B cell (primary cell): ENCODE results near the gene HSPA12B. TPM values are rescaled to one million over a fixed set of nuclear protein-coding genes. Genes with fewer than 3 reads are reported as not detected.

Source experiments
- ATAC-seq: fragments of 200-7000 bp; cut with Tn5 transposase; one replicate; pipeline ENCODE4 v1.10.0; 2021; ENCODE audit warnings: low read depth, mild to moderate bottlenecking, moderate number of reproducible peaks, moderate library complexity
- CTCF ChIA-PET: fragments of 350-600 bp; sonication (Branson Sonifier 250); formaldehyde crosslinking; loops from one replicate; lab custom pipeline; 2021; ENCODE audit warnings: antibody characterized with exemption, inconsistent platforms; lab: Charles Lee
- POLR2A ChIA-PET: fragments of 350-600 bp; sonication (Branson Sonifier 250); formaldehyde crosslinking; loops from one replicate; lab custom pipeline; 2021; ENCODE audit warnings: antibody characterized with exemption; lab: Charles Lee
- DNase-seq: peaks from one replicate; pipeline ENCODE4 v3.0.0; 2013
- H2AFZ ChIP-seq: 2 replicates; pipeline ENCODE4 v1.6.1; 2012; ENCODE audit warnings: mild to moderate bottlenecking, low read depth, low read length; ENCODE audit not compliant: insufficient read depth, poor library complexity, severe bottlenecking
- H3K27ac ChIP-seq, 2 donors: 1 replicate in 1 of 2; 2 replicates in 1 of 2; pipeline ENCODE4 v1.5.1; 2012 to 2013; ENCODE audit warnings: low read length in 2 of 2, mild to moderate bottlenecking in 2 of 2, moderate library complexity in 1 of 2
- H3K27me3 ChIP-seq, 4 experiments: fragments of 200-600 bp in 1 of 4; sonication (generic) in 1 of 4; replicated peaks in 1 of 4; 1 replicate in 2 of 4; 2 replicates in 2 of 4; pipeline versions ENCODE4 v1.6.1 to v1.7.0; 2013 to 2016; ENCODE audit warnings: low read length in 3 of 4, mild to moderate bottlenecking in 2 of 4, mixed read lengths in 1 of 4, moderate library complexity in 1 of 4; ENCODE audit not compliant: insufficient read depth in 4 of 4, control insufficient read depth in 3 of 4; ENCODE audit errors: control extremely low read depth in 1 of 4
- H3K36me3 ChIP-seq, 2 experiments: replicated peaks in 1 of 2; 1 replicate in 1 of 2; 2 replicates in 1 of 2; pipeline versions ENCODE4 v1.6.1 to v1.7.1; 2013; ENCODE audit warnings: low read length in 1 of 2; ENCODE audit not compliant: insufficient read depth in 2 of 2, control insufficient read depth in 1 of 2; ENCODE audit errors: control extremely low read depth in 1 of 2, extremely low read depth in 1 of 2
- H3K4me1 ChIP-seq, 2 donors: fragments of 200-600 bp in 1 of 2; sonication (generic) in 1 of 2; 1 replicate in 1 of 2; 2 replicates in 1 of 2; pipeline versions ENCODE4 v1.5.1 to v1.6.1; 2013 to 2017; ENCODE audit warnings: low read length in 2 of 2; ENCODE audit not compliant: control insufficient read depth in 2 of 2, insufficient read depth in 2 of 2
- H3K4me2 ChIP-seq: replicated peaks from 2 replicates; pipeline ENCODE3; 2012; ENCODE audit warnings: mild to moderate bottlenecking, low read depth, low read length; ENCODE audit not compliant: poor library complexity, severe bottlenecking
- H3K4me3 ChIP-seq, 5 experiments: fragments of 200-600 bp in 1 of 5; sonication (generic) in 1 of 5; 1 replicate in 3 of 5; 2 replicates in 2 of 5; pipeline versions ENCODE4 v1.5.1 to v1.7.0; 2011 to 2016; ENCODE audit warnings: low read length in 4 of 5, mild to moderate bottlenecking in 4 of 5, low read depth in 2 of 5, control low read depth in 1 of 5, moderate library complexity in 1 of 5; ENCODE audit not compliant: insufficient read depth in 1 of 5; ENCODE audit errors: control extremely low read depth in 1 of 5, extremely low read depth in 1 of 5
- H3K79me2 ChIP-seq: fragments of 200-600 bp; sonication (generic); one replicate; pipeline ENCODE4 v1.6.0; 2016; ENCODE audit warnings: low read length; ENCODE audit not compliant: control insufficient read depth, insufficient read depth
- H3K9ac ChIP-seq: fragments of 200-600 bp; sonication (generic); 2 replicates; pipeline ENCODE4 v1.6.1; 2017; ENCODE audit warnings: mild to moderate bottlenecking, low read length, moderate library complexity
- H3K9me3 ChIP-seq, 3 donors: one replicate each; pipeline versions ENCODE4 v1.6.1 to v1.7.1; 2013; ENCODE audit warnings: low read length in 2 of 3; ENCODE audit not compliant: control insufficient read depth in 2 of 3, insufficient read depth in 1 of 3; ENCODE audit errors: control extremely low read depth in 1 of 3
- H4K20me1 ChIP-seq: 2 replicates; pipeline ENCODE4 v1.6.0; 2012; ENCODE audit warnings: mild to moderate bottlenecking, low read length; ENCODE audit not compliant: insufficient read depth, control insufficient read depth, poor library complexity, severe bottlenecking
- H3K27ac Mint-ChIP-seq: one replicate; pipeline ENCODE4 v1.8.0; 2021; ENCODE audit warnings: mixed read lengths
- H3K27me3 Mint-ChIP-seq: one replicate; pipeline ENCODE4 v1.8.0; 2021; ENCODE audit warnings: mixed read lengths
- H3K4me1 Mint-ChIP-seq: one replicate; pipeline ENCODE4 v1.8.0; 2021; ENCODE audit warnings: mixed read lengths
- H3K4me3 Mint-ChIP-seq: one replicate; pipeline ENCODE4 v1.8.0; 2021; ENCODE audit warnings: mixed read lengths
- H3K9me3 Mint-ChIP-seq: one replicate; pipeline ENCODE4 v1.8.0; 2022; ENCODE audit warnings: mixed read lengths; ENCODE audit not compliant: insufficient read depth
- CTCF ChIP-seq: fragments of 200-600 bp; IDR thresholded peaks from one replicate; pipeline ENCODE4 v1.8.0; 2022; ENCODE audit warnings: antibody characterized with exemption, mild to moderate bottlenecking
- EZH2 ChIP-seq: IDR thresholded peaks from 2 replicates; pipeline ENCODE4 v1.6.1; 2012; ENCODE audit warnings: borderline replicate concordance, low read depth, mild to moderate bottlenecking, moderate library complexity, low read length; ENCODE audit not compliant: insufficient read depth, poor library complexity, severe bottlenecking
- WGBS: methylation state at CpG from one replicate; pipeline ENCODE4 v1.1.5; 2013; ENCODE audit warnings: missing lambda C conversion rate; ENCODE audit not compliant: insufficient coverage; 5-methylcytosine and 5-hydroxymethylcytosine counted together
- intact Hi-C: fragments of 100-400 bp; cut with micrococcal nuclease; formaldehyde crosslinking; loops from one replicate; pipeline ENCODE4 v1.10.0; 2022
- polyA plus RNA-seq: library from polyadenylated mRNA; depleted of rRNA; stranded (reverse); fragments of >200 nt; gene quantifications from 2 replicates; pipeline ENCODE4 v1.2.3, GENCODE V29; 2012
- total RNA-seq, 2 donors: library from RNA; stranded (reverse); fragments of 120-200 nt in 1 of 2; gene quantifications; 1 replicate in 1 of 2; 2 replicates in 1 of 2; pipeline versions ENCODE4 v1.2.3 to v1.2.4, GENCODE V29; 2013 to 2022

HSPA12B gene
- total and polyA plus RNA-seq, 2 donors (not counting 1 experiment from before 2014, with no cell fraction given): not detected

DNA sequence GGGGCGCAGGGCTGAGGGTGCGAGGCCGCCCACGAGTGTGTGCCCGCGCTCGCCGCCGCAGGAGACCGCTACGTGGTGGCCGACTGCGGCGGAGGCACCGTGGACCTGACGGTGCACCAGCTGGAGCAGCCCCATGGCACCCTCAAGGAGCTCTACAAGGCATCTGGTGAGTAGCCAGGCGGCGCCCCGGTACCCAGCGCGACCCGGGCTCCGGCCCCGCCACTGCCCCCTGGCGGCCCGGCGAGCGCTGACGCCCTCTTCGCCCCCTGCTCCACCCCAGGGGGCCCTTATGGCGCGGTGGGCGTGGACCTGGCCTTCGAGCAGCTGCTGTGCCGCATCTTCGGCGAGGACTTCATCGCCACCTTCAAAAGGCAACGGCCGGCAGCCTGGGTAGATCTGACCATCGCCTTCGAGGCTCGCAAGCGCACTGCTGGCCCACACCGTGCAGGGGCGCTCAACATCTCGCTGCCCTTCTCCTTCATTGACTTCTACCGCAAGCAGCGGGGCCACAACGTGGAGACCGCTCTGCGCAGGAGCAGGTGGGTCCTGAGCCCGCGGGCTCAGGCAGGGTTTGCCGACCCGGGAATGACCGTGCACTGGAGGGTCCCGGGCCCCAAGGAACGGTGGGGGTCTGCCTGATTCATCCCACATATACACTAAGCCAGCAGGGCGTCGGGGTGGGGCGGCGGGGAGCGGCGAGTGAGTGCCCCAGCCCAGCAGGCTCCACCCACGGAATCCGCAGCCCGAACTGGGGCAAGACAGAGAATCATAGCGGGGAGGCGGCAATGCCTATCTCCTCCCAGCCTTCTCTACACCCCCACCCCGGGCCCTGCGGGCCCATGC, 17.4 kb downstream of the HSPA12B start:
- H3K79me2 ChIP-seq: peaks cover 3% of the 10 kb centered on the region

More for the DNA sequence above, 17.4 kb downstream of the HSPA12B start:
- no peak for ATAC-seq
- Histone ChIP-seq H3K4me1 (peaks cover 0 to 19% of the 10 kb centered on the region in 2 donors), H4K20me1 (no peaks in the 10 kb centered on the region), H2AFZ (no peak overlapping the region), H3K9me3 (peaks cover 0 to 10% (median 0%) of the 10 kb centered on the region in 3 donors), H3K4me2 (no peak overlapping the region), H3K27ac (no peak overlapping the region), H3K9ac (no peak overlapping the region), H3K27me3 (peaks cover 0 to 13% (median 2%) of the 10 kb centered on the region in 4 experiments), H3K4me3 (no peak overlapping the region), H3K36me3 (no peaks in the 10 kb centered on the region)
- ChIA-PET CTCF (interaction anchor here (1.7 kb wide), 1 partner anchor 19 kb away, joined by 5 read pairs; no protein-coding TSS in a partner anchor), POLR2A (no interaction called here)
- intact Hi-C loops: loop anchor here (5.0 kb wide), 1 partner anchor 322 kb away; no protein-coding TSS in a partner anchor
- no peak overlapping the region for H3K27ac Mint-ChIP-seq
- DNase-seq: no peak
- H3K4me1 Mint-ChIP-seq: peaks cover 9% of the 10 kb centered on the region
- H3K27me3 Mint-ChIP-seq: peaks cover 14% of the 10 kb centered on the region
- no peak for TF ChIP-seq EZH2
- TF ChIP-seq CTCF: peak; percentile 52
- no peak overlapping the region for H3K4me3 Mint-ChIP-seq
- 71% methylated on average over 71 of the region's 72 CpGs for WGBS
- H3K9me3 Mint-ChIP-seq: no peaks in the 10 kb centered on the region
